Left lung (tissue), 10 donors: ENCODE measurements around the gene KLRC3. TPM values are rescaled to one million over a fixed set of nuclear protein-coding genes. Genes with fewer than 3 reads are reported as not detected.
"Not testable (repeated sequence)": the region's sequence is repeated elsewhere in the genome, so short reads cannot be mapped to it uniquely, and the experiment has no call there.

Source experiments
- ATAC-seq: fragments of 200-7000 bp; cut with Tn5 transposase; one replicate; pipeline ENCODE4 v1.9.1; 2020; ENCODE audit warnings: moderate library complexity
- DNase-seq, 4 donors: peaks; one replicate each; pipeline ENCODE4 v3.0.0-alpha.2; 2013 to 2020
- H3K27ac ChIP-seq, 2 donors: fragments of 200-600 bp; sonication (generic) in 1 of 2; one replicate each; pipeline versions ENCODE4 v1.5.0 to v1.8.0; 2020 to 2021
- H3K27me3 ChIP-seq, 2 donors: fragments of 200-600 bp; sonication (generic) in 1 of 2; one replicate each; pipeline versions ENCODE4 v1.5.0 to v1.8.0; 2020 to 2021
- H3K36me3 ChIP-seq, 2 donors: fragments of 200-600 bp; sonication (generic) in 1 of 2; one replicate each; pipeline versions ENCODE4 v1.5.0 to v1.8.0; 2020 to 2021
- H3K4me1 ChIP-seq, 2 donors: fragments of 200-600 bp; one replicate each; pipeline ENCODE4 v1.8.0; 2021
- H3K4me3 ChIP-seq, 2 donors: fragments of 200-600 bp; sonication (generic) in 1 of 2; one replicate each; pipeline versions ENCODE4 v1.5.0 to v1.8.0; 2020 to 2021; ENCODE audit warnings: mild to moderate bottlenecking in 1 of 2
- H3K9me3 ChIP-seq, 2 donors: fragments of 200-600 bp; sonication (generic) in 1 of 2; one replicate each; pipeline versions ENCODE4 v1.5.0 to v1.8.0; 2020 to 2021
- intact Hi-C, 2 donors: fragments of 100-400 bp; cut with DNase I; formaldehyde crosslinking; loops; one replicate each; pipeline versions ENCODE4 v1.11.2 to v1.14.2; 2022
- polyA plus RNA-seq, 6 donors: library from polyadenylated mRNA; unstranded; fragments of 120-200 nt; gene quantifications; one replicate each; pipeline ENCODE4 v1.2.1, GENCODE V29; 2013; ENCODE audit not compliant: insufficient read length in 6 of 6
- total RNA-seq, 2 donors: library from RNA; stranded (reverse); fragmentation: NEBNext Ultra II Directional; extraction: Animal tissue kit (Norgen Biotek cat#: 25700); gene quantifications; one replicate each; pipeline ENCODE4 v1.2.1, GENCODE V29; 2021
- TF ChIP-seq, protein P1 (sequence below), 2 donors: fragments of 200-600 bp; sonication (generic) in 1 of 2; IDR thresholded peaks; one replicate each; pipeline versions ENCODE4 v1.5.0 to v1.8.0; 2021; ENCODE audit warnings: antibody characterized with exemption in 2 of 2
- donor health status: DM: no; HTN: yes; CAD: no.
- donor health status: DM: no; HTN: no; CAD: no.

Gene KLRC3
- total and polyA plus RNA-seq, 8 donors = 0.25 to 0.41 (median 0.32) TPM; not detected in 5

GRCh38 chr12:10430623-10431022 lies 10.2 kb upstream of the KLRC3 start:
- H3K27ac ChIP-seq, H3K4me3 ChIP-seq, intact Hi-C loops, H3K36me3 ChIP-seq, H3K27me3 ChIP-seq, ATAC-seq, H3K9me3 ChIP-seq, H3K4me1 ChIP-seq, DNase-seq: not testable (repeated sequence)

- H3K27me3 ChIP-seq, H3K27ac ChIP-seq, intact Hi-C loops, ATAC-seq, H3K4me3 ChIP-seq, DNase-seq, H3K4me1 ChIP-seq, H3K36me3 ChIP-seq, H3K9me3 ChIP-seq: not testable (repeated sequence)
Measured at GRCh38 chr12:10425938-10426337, 5.5 kb upstream of the KLRC3 start.

- H3K27ac ChIP-seq, H3K4me1 ChIP-seq, DNase-seq, ATAC-seq, H3K36me3 ChIP-seq, H3K4me3 ChIP-seq, H3K27me3 ChIP-seq, H3K9me3 ChIP-seq, intact Hi-C loops: not testable (repeated sequence)
Measured at GRCh38 chr12:10424260-10424899, 4.0 kb upstream of the KLRC3 start.

DNA sequence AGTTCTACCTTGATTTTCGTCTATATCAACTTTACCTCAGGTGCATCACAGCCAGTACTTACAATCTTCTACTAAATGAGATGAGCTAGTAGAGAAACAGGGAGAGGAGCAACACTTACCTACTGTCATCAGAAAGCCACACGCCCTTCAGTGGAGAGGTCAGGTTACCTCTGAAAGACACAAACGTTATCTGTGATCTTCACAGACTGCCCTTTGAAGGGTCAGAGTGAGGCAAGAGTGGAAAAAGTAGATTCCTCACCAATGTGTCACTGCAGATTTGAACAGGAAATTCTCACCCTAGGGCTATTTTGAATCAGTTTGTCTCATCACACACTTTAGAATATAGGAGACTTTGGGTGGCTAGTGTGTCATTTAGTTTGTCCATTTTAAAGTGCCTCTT lies 1.8 kb upstream of the KLRC3 start:
- H3K9me3 ChIP-seq, intact Hi-C loops, H3K4me1 ChIP-seq, H3K4me3 ChIP-seq, H3K27ac ChIP-seq, H3K27me3 ChIP-seq, ATAC-seq, H3K36me3 ChIP-seq, DNase-seq: not testable (repeated sequence)

GRCh38 chr12:10409392-10409791 lies 11.0 kb downstream of the KLRC3 start, which contains the start of gene KLRC4:
Gene KLRC4, minus strand, starts transcription at chr12:10409757. Its CDS starts 182 bp downstream, at chr12:10409575.
- no peaks in the 10 kb centered on the region for H3K27me3 ChIP-seq
- intact Hi-C loops = no loop called here
- DNase-seq (no peak), ATAC-seq (no peak)
- TF ChIP-seq, protein P1, sequence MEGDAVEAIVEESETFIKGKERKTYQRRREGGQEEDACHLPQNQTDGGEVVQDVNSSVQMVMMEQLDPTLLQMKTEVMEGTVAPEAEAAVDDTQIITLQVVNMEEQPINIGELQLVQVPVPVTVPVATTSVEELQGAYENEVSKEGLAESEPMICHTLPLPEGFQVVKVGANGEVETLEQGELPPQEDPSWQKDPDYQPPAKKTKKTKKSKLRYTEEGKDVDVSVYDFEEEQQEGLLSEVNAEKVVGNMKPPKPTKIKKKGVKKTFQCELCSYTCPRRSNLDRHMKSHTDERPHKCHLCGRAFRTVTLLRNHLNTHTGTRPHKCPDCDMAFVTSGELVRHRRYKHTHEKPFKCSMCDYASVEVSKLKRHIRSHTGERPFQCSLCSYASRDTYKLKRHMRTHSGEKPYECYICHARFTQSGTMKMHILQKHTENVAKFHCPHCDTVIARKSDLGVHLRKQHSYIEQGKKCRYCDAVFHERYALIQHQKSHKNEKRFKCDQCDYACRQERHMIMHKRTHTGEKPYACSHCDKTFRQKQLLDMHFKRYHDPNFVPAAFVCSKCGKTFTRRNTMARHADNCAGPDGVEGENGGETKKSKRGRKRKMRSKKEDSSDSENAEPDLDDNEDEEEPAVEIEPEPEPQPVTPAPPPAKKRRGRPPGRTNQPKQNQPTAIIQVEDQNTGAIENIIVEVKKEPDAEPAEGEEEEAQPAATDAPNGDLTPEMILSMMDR (IDR thresholded peaks at IDR 0.05) = no peak
- H3K4me1 ChIP-seq = no peaks in the 10 kb centered on the region
- no peak within 1 kb of the TSS for H3K27ac ChIP-seq
- no peaks in the 10 kb centered on the region for H3K9me3 ChIP-seq
- H3K36me3 ChIP-seq = no peaks in the 10 kb centered on the region
- H3K4me3 ChIP-seq = no peak within 1 kb of the TSS

DNA sequence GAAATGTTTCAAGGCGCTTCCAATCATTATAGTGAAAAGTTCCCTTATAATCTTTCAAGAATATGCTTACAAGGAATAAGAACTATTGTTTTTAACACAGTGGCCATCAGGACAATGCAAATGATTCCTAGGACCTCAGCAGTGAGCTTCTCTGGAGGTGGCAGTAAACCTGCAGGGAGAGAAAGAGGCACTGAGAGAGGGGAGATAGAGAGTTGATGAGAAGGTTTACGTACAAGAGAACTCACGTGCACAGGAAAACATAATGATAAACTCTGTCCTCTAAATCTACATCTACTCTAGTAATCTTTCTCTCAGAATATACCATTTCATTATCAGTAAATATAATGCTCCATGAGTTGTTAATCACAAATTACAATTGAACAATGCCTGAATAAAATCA lies 11.6 kb downstream of the KLRC3 start:
- Histone ChIP-seq H3K4me1 (no peaks in the 10 kb centered on the region), H3K27ac (no peak overlapping the region), H3K27me3 (no peaks in the 10 kb centered on the region), H3K36me3 (no peaks in the 10 kb centered on the region), H3K9me3 (no peaks in the 10 kb centered on the region), H3K4me3 (no peak overlapping the region)
- ATAC-seq = no peak
- DNase-seq = no peak
- TF ChIP-seq, protein P1 (IDR thresholded peaks at IDR 0.05) = no peak
- intact Hi-C loops = no loop called here

- no peaks in the 10 kb centered on the region for H3K36me3 ChIP-seq
- intact Hi-C loops = no loop called here
- no peaks in the 10 kb centered on the region for H3K4me1 ChIP-seq
- TF ChIP-seq, protein P1 (IDR thresholded peaks at IDR 0.05) = no peak
- no peaks in the 10 kb centered on the region for H3K9me3 ChIP-seq
- peak in 1 of 4 donors; percentile 37 for DNase-seq
- ATAC-seq = peak; percentile 41
- no peaks in the 10 kb centered on the region for H3K27me3 ChIP-seq
- no peak overlapping the region for H3K4me3 ChIP-seq
- H3K27ac ChIP-seq = no peak overlapping the region
Measured at GRCh38 chr12:10406725-10407124, 13.7 kb downstream of the KLRC3 start.
